NCI-H1048 (cell line): ENCODE data around the gene ABCC3.

Experiments used
- DNase-seq: peaks from one replicate; lab custom pipeline; 2025; lab: John Stamatoyannopoulos, UW

The ABCC3 gene

GRCh38 chr17:50684612-50685333, 50.1 kb downstream of the ABCC3 start:
- DNase-seq, result no peak

GRCh38 chr17:50685334-50685665, 50.6 kb downstream of the ABCC3 start:
- DNase-seq, result no peak

DNA sequence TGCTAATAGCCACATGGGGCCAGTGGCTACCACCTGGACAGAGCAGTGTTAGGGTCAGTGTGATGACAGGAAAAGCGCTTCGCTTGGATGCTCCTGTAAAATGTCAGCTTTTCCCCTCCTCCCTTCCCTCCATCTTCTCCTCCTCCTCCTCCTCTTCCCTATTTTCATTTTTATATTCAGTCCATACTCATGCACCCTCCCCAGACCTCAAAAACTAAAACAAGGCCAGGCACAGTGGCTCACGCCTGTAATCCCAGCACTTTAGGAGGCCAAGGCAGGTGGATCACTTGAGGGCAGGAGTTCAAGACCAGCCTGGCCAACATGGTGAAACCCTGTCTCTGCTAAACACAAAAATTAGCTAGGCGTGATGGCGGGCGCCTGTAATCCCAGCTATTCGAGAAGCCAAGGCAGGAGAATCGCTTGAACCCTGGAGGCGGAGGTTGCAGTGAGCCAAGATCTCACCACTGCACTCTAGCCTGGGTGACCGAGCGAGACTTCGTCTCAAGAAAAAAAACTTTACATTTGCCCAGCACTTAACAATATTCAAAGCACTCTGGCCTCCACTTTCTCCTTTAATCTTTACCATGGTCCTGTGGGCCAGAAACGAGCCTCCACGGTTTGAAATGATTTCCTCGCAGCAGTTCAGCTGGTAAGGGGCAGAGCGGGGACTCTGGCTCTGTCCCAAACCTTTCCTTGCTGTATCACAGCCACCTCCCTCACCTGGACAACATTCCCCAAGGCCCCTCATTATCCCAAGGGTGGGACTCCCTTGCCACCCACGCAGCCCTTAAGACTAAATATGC, 51.2 kb downstream of the ABCC3 start:
- DNase-seq, result no peak

DNA sequence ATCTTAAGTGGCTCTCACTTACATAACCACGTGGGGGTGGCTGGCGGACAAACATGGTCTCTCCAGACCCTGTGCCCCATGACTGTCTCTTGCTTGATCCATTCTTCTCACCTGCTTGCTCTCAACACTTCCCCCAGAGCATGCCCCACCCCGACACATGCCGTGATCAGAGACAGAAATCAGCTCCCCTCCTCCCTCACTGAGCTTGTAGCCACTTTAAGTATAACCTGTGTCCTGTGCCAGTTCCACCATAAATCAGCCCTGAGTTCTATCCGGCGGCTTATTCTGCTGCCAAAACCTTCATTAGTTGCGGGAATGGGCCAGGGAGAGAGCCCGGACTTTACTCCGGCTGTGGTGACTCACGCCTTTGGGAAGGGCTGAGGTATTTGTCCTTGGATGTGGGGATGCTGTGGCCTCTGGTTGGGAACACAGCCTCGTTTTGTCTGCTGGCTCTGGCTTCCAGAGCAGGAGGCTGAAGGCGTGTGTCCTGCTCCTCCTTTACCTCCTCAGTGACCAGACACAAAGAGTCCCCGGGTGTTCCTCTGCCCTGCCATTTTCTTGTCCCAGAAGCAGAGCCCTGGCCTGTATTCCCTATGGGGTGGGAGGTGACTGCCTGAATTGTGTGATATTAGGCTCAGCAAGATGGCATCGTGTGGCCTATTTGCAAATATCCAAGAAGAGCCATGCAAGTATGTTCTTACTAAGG, 52.0 kb downstream of the ABCC3 start:
- DNase-seq, result no peak

DNA sequence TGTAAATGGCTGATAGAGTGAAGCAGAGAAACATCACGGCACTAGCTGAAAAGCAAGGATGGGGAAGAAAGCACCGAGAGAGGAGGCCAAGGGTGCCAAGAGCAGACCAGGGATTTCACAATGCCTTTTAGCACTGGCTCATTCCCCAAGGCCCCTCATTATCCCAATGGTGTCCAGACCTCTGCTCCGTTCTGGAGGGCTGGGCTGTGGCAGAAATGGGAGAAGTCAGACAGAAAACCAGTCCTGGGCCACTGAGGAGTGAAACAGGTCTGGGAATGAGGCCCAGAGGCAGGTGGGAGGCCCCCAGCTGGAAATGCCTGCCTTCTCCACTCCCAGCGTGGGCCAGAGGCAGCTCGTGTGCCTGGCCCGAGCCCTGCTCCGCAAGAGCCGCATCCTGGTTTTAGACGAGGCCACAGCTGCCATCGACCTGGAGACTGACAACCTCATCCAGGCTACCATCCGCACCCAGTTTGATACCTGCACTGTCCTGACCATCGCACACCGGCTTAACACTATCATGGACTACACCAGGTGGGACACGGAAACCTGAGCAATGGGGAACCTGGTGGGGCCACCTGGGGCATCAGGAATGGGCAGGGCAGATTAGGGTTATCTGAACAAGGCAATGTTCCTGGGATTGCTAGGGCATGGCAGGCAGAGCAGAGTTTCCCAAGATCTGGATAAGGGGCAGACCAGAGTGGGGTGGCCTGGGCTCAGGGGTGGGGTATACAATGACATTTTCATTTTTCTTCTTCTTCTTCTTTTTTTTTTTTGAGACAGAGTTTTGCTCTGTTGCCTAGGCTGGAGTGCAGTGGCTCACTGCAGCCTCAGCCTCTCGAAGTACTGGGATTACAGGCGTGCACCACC, 52.8 kb downstream of the ABCC3 start:
- DNase-seq, result no peak

GRCh38 chr17:50688245-50688644, 53.6 kb downstream of the ABCC3 start:
- no peak for DNase-seq

- DNase-seq, result no peak
Measured at GRCh38 chr17:50689251-50689650, 54.6 kb downstream of the ABCC3 start.

GRCh38 chr17:50689956-50690886, 55.5 kb downstream of the ABCC3 start:
- DNase-seq, result no peak

GRCh38 chr17:50690887-50691549, 56.3 kb downstream of the ABCC3 start:
- no peak for DNase-seq

- no peak for DNase-seq
Measured at GRCh38 chr17:50691550-50692447, 57.1 kb downstream of the ABCC3 start.

- no peak for DNase-seq
Measured at GRCh38 chr17:50692448-50693035, 57.9 kb downstream of the ABCC3 start.

DNA sequence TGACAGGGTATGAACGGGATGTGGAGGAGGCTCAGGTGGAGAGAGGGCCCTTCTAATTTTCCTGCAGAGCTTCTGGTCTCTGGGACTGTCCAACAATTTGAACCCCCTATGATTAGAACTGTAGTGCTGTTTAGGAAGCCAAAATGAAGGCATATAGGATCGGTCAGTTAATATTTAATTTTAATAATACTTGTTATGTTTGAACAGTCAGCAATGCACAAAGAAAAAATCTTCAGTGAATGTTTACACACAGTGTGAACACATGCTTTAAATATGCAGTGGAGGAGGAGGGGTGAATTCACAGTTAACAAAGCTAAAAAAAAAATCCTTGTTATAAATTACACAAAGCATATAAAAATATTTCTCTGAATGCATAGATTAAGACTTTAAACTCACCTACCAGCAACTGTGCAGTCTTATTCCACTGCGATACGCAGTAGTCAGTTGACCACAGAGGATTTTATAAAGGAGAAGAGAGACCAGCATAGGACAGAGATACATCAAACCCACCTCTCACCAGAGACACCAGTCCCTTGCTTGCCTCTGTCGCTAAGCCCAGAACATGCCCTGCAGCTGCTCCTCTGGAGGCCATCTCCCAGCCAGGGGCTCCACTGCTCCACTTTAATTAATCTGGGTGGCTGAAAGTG, 58.5 kb downstream of the ABCC3 start:
- DNase-seq, result no peak

DNA sequence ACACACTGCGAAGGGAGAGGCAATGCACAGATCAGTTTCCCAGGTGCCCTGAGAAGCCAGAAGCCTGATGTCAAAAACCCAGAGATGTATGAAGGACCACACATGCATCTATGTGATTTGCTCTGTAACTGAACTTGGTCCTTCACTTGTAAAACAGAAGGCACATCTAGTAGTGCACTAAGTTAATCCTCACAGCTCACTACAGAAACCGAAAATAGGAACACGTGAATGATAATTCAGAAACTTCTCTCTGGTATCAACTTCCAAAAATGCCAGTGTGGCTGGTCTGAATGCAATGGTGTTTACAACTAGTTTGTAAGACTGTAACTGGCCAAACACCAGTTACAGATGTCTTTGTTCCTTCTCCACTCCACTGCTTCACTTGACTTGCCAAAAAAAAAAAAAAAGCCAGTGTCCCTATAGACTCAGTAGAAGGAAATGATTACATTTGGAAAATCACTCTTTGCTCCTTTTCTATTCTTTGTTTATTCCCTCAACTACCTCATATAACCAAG, 61.7 kb downstream of the ABCC3 start:
- DNase-seq, result no peak

GRCh38 chr17:50697062-50697461, 62.4 kb downstream of the ABCC3 start:
- no peak for DNase-seq

DNA sequence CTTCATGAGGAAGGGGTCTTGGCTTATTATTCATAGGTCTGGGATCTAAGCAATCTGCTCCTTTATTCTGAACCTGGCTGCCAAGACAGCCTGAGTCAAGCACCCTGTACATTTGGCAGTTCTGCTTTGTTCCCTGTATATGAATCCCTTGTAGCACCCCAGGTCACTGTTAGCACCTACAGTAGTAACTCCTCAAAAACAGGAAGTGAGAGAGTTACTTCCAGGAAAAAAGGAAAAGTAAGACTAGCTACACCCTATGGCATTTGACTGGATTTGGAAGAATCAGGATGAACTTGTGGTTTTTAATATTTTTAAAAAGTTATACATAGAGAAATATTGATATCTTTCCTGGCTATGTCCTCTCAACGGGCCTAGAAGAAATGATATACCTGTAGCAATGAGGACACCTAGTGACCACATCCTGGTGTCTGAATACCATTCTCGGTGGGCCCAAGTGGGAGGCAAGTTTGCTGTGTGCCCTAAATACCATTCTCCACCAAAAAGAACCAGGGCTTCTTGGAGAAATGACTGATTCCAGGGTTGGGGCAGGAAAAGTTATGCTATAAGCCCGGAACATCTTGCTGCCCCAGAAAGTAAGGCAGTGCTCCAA, 63.1 kb downstream of the ABCC3 start:
- no peak for DNase-seq

DNA sequence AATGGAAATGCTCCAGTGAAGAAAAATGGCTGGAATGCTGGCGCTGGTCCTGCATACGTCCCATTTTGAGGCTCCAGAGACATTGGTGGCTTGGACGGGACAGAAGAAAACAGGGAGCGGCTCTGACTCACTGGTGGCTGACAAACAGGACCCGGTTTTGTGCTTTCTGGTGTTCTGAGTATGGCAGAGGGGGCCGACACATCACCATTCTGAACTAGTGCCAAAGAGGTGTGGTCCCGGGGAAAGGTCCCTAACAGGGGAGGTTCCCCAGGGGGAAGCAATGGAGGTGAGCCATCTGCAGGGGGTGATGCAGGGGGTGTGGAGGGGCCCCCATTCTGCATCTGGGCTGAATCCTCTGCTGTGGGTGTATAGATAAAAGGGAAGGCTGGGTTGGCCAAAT, 64.7 kb downstream of the ABCC3 start:
- no peak for DNase-seq

DNA sequence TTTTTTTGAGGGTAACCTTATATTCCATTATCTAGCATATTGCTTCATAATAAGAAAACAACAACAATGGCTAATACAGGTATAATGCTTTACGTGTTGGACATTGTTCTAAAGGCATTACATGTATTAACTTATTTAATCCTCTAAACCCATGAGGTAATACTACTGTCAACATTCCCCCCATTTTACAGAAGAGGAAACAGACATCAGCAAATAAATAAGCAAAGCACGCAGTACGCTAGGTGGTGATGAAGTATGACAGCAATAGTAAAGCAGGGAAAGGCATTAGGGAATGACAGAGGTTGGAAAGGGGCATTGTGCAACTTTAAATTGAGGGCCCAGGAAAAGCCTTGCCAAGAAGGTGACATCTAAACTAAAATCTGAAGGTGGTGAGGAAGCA, 68.5 kb downstream of the ABCC3 start:
- DNase-seq, result no peak
